ENCODE measurements around the gene RBMY1F.
"Not testable (repeated sequence)": the region's sequence is repeated elsewhere in the genome, so short reads cannot be mapped to it uniquely, and the experiment has no call there.

The RBMY1F gene

GRCh38 chrY:22182823-22183222 lies at the start of gene RBMY1F:
Gene RBMY1F (minus strand): TSS chrY:22182923. CDS start chrY:22180969, 1,954 bp downstream.
- not testable (repeated sequence) for DNase-seq (ENCODE audit: low spot score)

GRCh38 chrY:22151144-22151543 lies 31.6 kb downstream of the RBMY1F start:
- not testable (repeated sequence) for DNase-seq (ENCODE audit: low spot score)

- DNase-seq (ENCODE audit: low spot score) = not testable (repeated sequence)
These were observed 41.6 kb downstream of the RBMY1F start for GRCh38 chrY:22141011-22141695.

DNA sequence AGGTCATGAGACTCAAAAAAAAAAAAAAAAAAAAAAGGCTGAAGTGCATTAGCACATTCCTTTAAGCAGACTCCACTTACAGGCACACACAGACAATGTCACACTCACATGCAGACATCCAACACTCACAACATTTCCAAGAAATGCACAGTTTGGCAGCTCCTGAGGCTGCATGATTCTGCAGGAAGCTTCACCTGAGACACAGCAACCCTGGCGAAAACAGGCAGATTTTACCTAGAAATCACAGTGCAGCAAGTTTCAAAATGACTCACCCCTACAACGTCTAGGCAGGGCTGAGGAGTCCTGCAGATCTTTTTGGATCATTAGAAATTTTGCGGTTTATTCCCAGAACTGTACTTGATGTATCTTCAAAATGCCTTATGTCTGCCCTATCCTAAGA lies 48.0 kb downstream of the RBMY1F start:
- not testable (repeated sequence) for DNase-seq (ENCODE audit: low spot score)

GRCh38 chrY:22130494-22130893 lies 52.2 kb downstream of the RBMY1F start:
- not testable (repeated sequence) for DNase-seq (ENCODE audit: low spot score)

Measured in GM03348 (cell line).